GM12878 (cell line): ENCODE data around the gene PCK2. TPM values are rescaled to one million over a fixed set of nuclear protein-coding genes. Genes with fewer than 3 reads are reported as not detected.

Experiments
- ATAC-seq: fragments of 200-7000 bp; cut with Tn5 transposase; 3 replicates; pipeline ENCODE4 v1.9.1; 2020; ENCODE audit warnings: mild to moderate bottlenecking, moderate library complexity
- BruUV-seq: library from RNA; stranded (reverse); fragments of 400-500 nt; replicated peaks from 2 replicates; lab custom pipeline; 2021; lab: Mats Ljungman, UMichigan
- CTCF ChIA-PET: fragments of 300-600 bp; sonication (Branson Sonifier 250); formaldehyde crosslinking; extraction: SDS; loops from one replicate; lab custom pipeline; 2021; ENCODE audit warnings: inconsistent platforms; lab: Yijun Ruan, JAX
- POLR2A ChIA-PET: fragments of 350-600 bp; formaldehyde crosslinking; extraction: SDS; loops from one replicate; lab custom pipeline; 2021; ENCODE audit warnings: inconsistent platforms; lab: Charles Lee
- RAD21 ChIA-PET: fragments of 300-600 bp; sonication (Branson Sonifier 250); formaldehyde crosslinking; loops from one replicate; lab custom pipeline; 2023; ENCODE audit warnings: antibody characterized with exemption; ENCODE audit not compliant: unreplicated experiment; lab: Charles Lee
- SMC1A ChIA-PET: fragments of 300-600 bp; sonication (Branson Sonifier 250); formaldehyde crosslinking; loops from one replicate; lab custom pipeline; 2023; ENCODE audit not compliant: unreplicated experiment, uncharacterized antibody; lab: Charles Lee
- DNase-seq: peaks from one replicate; pipeline ENCODE4 v3.0.0-alpha.2; 2011; ENCODE audit warnings: low read depth, low spot score
- FAIRE-seq: peaks from 3 replicates; lab custom pipeline; 2011; peaks lifted over from hg19 to GRCh38; lab: Jason Lieb, UNC
- H2AFZ ChIP-seq: 2 replicates; pipeline ENCODE4 v1.6.0; 2011; ENCODE audit warnings: low read depth, low read length, control low read depth; ENCODE audit not compliant: control insufficient read depth
- H3K27ac ChIP-seq: 2 replicates; pipeline ENCODE4 v1.5.1; 2011; ENCODE audit warnings: control low read depth; ENCODE audit not compliant: control insufficient read depth, insufficient read depth
- H3K27me3 ChIP-seq, 2 experiments: replicated peaks in 1 of 2; 2 replicates each; pipeline versions ENCODE4 v1.6.0 to v1.6.1; 2011; ENCODE audit warnings: low read length in 1 of 2; ENCODE audit not compliant: control insufficient read depth in 2 of 2, insufficient read depth in 2 of 2
- H3K36me3 ChIP-seq, 2 experiments: 2 replicates each; pipeline ENCODE4 v1.5.1; 2011; ENCODE audit warnings: low read length in 1 of 2; ENCODE audit not compliant: control insufficient read depth in 2 of 2, insufficient read depth in 2 of 2
- H3K4me1 ChIP-seq: 2 replicates; pipeline ENCODE4 v1.6.1; 2011; ENCODE audit warnings: mild to moderate bottlenecking, low read length, moderate library complexity, mixed read lengths; ENCODE audit not compliant: control insufficient read depth, insufficient read depth
- H3K4me2 ChIP-seq: 2 replicates; pipeline ENCODE4 v1.6.0; 2011; ENCODE audit warnings: control low read depth; ENCODE audit not compliant: control insufficient read depth, insufficient read depth
- H3K4me3 ChIP-seq: fragments of 200-600 bp; sonication (generic); 2 replicates; pipeline ENCODE4 v1.5.1; 2016
- H3K79me2 ChIP-seq: 2 replicates; pipeline ENCODE4 v1.6.0; 2011; ENCODE audit warnings: low read length; ENCODE audit not compliant: control insufficient read depth, insufficient read depth
- H3K9ac ChIP-seq: 2 replicates; pipeline ENCODE4 v1.8.0; 2011; ENCODE audit warnings: low read length, control low read depth, mixed read lengths; ENCODE audit not compliant: control insufficient read depth, insufficient read depth
- H3K9me3 ChIP-seq: replicated peaks from 3 replicates; pipeline ENCODE4 v1.5.1; 2011; ENCODE audit warnings: mild to moderate bottlenecking, low read length; ENCODE audit not compliant: control insufficient read depth, insufficient read depth
- H4K20me1 ChIP-seq: 2 replicates; pipeline ENCODE4 v1.6.0; 2011; ENCODE audit not compliant: control insufficient read depth, insufficient read depth
- ASH2L ChIP-seq: fragments of 300-600, 200-600 bp; sonication (generic); IDR thresholded peaks from 2 replicates; pipeline ENCODE4 v1.6.1; 2017; ENCODE audit warnings: low read depth, mild to moderate bottlenecking, borderline replicate concordance
- NFIC ChIP-seq: IDR thresholded peaks from 2 replicates; pipeline ENCODE4 v1.6.1; 2012; ENCODE audit warnings: low read depth, mild to moderate bottlenecking, inconsistent platforms, low read length, moderate library complexity
- NKRF ChIP-seq: fragments of 450-650 bp; conservative IDR thresholded peaks from 2 replicates; pipeline ENCODE4 v1.6.1; 2017; ENCODE audit warnings: mild to moderate bottlenecking, moderate library complexity
- NR2C1 ChIP-seq: fragments of 450-650 bp; IDR thresholded peaks from 2 replicates; pipeline ENCODE4 v1.6.1; 2017; ENCODE audit warnings: antibody characterized with exemption, mild to moderate bottlenecking, moderate library complexity
- SMAD1 ChIP-seq: fragments of 450-650 bp; IDR thresholded peaks from 2 replicates; pipeline ENCODE4 v1.6.1; 2018; ENCODE audit warnings: mild to moderate bottlenecking, low read depth; ENCODE audit not compliant: partially characterized antibody
- STAT3 ChIP-seq: IDR thresholded peaks from 2 replicates; pipeline ENCODE4 v1.6.1; 2011; ENCODE audit warnings: low read depth, low read length, improper control_type of control experiment
- WGBS: methylation state at CpG from one replicate; pipeline ENCODE4 v1.1.6; 2016; ENCODE audit warnings: low lambda C conversion rate; ENCODE audit not compliant: insufficient replicate concordance, insufficient coverage; ENCODE audit errors: missing lambda C conversion rate; 5-methylcytosine and 5-hydroxymethylcytosine counted together
- in situ Hi-C: fragments of 300-500 bp; cut with MboI; formaldehyde crosslinking; loops from 9 replicates; pipeline ENCODE4 v1.14.3; 2018; ENCODE audit warnings: mixed read lengths
- intact Hi-C: fragments of 100-400 bp; cut with micrococcal nuclease; formaldehyde crosslinking; loops from one replicate; pipeline ENCODE4 v1.14.2; 2022; ENCODE audit not compliant: unreplicated experiment
- polyA plus RNA-seq, 11 experiments: library from polyadenylated mRNA; depleted of rRNA in 4 of 11; unstranded in 6 of 11; stranded (reverse) in 5 of 11; fragments of >200 nt; fragmentation: Nextera tagmentation in 4 of 11; fragmentation: Illumina TruSeq in 1 of 11; extraction: Ambion mirVana in 4 of 11; extraction: Trizol in 1 of 11; gene quantifications; 1 replicate in 1 of 11; 2 replicates in 10 of 11; pipeline versions ENCODE4 v1.2.1 to v1.2.3, GENCODE V29; 2011 to 2016; ENCODE audit warnings: inconsistent platforms in 2 of 11, missing spikeins in 2 of 11, low read depth in 1 of 11
- total RNA-seq, 4 experiments: library from RNA; depleted of rRNA in 3 of 4; stranded (reverse); fragments of >200 nt in 3 of 4; fragmentation: Illumina TruSeq in 1 of 4; extraction: Trizol in 1 of 4; gene quantifications; 2 replicates each; pipeline versions ENCODE4 v1.2.1 to v1.2.3, GENCODE V29; 2013 to 2021
- TF ChIP-seq, protein P1 (sequence below): fragments of 450-650 bp; formaldehyde crosslinking; IDR thresholded peaks from 2 replicates; pipeline ENCODE4 v1.4.0; 2022; ENCODE audit warnings: mild to moderate bottlenecking, moderate library complexity
- TF ChIP-seq, protein P2 (sequence below): fragments of 450-650 bp; IDR thresholded peaks from 2 replicates; pipeline ENCODE4 v1.6.1; 2017; ENCODE audit warnings: mild to moderate bottlenecking

PCK2 gene
- total and polyA plus RNA-seq, 10 of the 15 experiments (the other 5 are each of a cell fraction or from before 2014, with no cell fraction given): 6.6 to 110 (median 44.6) TPM

DNA sequence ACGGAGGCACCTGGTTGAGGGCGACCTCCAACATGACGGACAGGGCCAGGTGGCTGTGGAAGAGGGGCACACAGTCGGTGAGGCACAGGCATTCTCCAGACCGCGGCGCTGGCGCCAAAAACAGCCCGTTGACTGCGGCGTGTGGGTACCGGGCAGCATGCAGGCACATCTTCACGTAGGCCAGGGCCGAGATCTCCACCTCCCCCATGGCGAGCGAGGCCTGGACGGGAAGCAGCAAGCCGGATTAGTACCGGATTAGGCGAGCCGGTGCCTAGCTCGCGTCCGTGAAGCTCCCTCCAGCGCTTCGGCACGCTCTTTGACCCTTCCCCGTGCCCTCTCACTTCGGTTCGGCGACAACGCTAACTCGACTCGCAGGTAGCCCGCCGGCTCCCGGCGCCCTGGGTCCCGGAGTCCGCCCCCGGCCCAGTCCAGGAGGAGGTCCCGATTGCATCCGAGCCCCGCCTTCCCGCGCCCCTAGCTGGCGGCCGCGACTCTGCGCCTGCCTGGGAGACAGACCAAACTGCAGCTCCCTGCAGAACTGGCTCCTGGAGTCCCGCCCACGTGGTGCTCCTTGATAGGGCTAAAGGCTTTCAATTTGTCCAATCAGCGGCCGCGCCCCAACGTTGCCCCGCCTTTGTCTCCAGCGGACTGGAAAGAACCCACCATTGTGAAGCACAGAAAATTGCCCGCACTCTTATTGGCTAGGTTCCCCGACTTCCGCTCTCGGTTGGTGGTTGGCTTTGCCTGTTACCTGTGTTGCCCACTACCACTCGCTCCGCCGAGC lies 47.2 kb downstream of the PCK2 start, which contains the start of gene EMC9:
EMC9 (minus strand) TSS at position 495 of the 784 bp plus-strand sequence; CDS start at position 208, 287 bp downstream.
- DNase-seq (peak; percentile 97), ATAC-seq (peak; percentile 92), FAIRE-seq (peak; percentile 35)
- ChIA-PET RAD21 (interaction anchor here (0.6 to 6.8 kb wide), 8 partner anchors 19 to 764 kb away, joined by 3 to 69 read pairs (median 6); partner anchors contain the start of genes DCAF11, IRF9, MDP1 and NRL), SMC1A (interaction anchor here (0.6 to 2.2 kb wide), 7 partner anchors 19 to 56 kb away, joined by 3 to 8 read pairs (median 3); partner anchors contain the start of gene IRF9), POLR2A (interaction anchor here (0.7 to 11.6 kb wide), 11 partner anchors 9 to 130 kb away, joined by 3 to 276 read pairs (median 3); partner anchors contain the start of genes DCAF11, IRF9, NRL and PCK2), CTCF (interaction anchor here (0.7 to 1.7 kb wide), 7 partner anchors 20 to 582 kb away, joined by 4 to 13 read pairs (median 6); partner anchors contain the start of genes DCAF11, IRF9, NRL and TINF2)
- Histone ChIP-seq H3K4me3 (peak within 1 kb of the TSS; percentile 94), H3K36me3 (peaks cover 12 to 33% of the 10 kb centered on the region in 2 experiments), H3K27me3 (no peaks in the 10 kb centered on the region), H3K79me2 (peaks cover 79% of the 10 kb centered on the region), H3K4me2 (peak within 1 kb of the TSS; percentile 96), H4K20me1 (no peaks in the 10 kb centered on the region), H2AFZ (peak within 1 kb of the TSS; percentile 62), H3K4me1 (peaks cover 40% of the 10 kb centered on the region), H3K27ac (peak within 1 kb of the TSS; percentile 93), H3K9ac (peak within 1 kb of the TSS; percentile 94), H3K9me3 (no peaks in the 10 kb centered on the region)
- intact Hi-C loops (loop anchor here (1.0 kb wide), 1 partner anchor 27 kb away; the partner anchor contains the start of genes DCAF11 and NRL), in situ Hi-C loops (no loop called here)
- WGBS: under 1% methylated on average over 63 of the region's 65 CpGs
- no TSS peak for BruUV-seq
- no peak for TF ChIP-seq NFIC
- TF ChIP-seq NR2C1: no peak; the same call in 1 of the 2 replicates
- no peak for TF ChIP-seq ASH2L
- TF ChIP-seq NKRF: peak; percentile 82
- TF ChIP-seq STAT3: no peak
- TF ChIP-seq, protein P1, sequence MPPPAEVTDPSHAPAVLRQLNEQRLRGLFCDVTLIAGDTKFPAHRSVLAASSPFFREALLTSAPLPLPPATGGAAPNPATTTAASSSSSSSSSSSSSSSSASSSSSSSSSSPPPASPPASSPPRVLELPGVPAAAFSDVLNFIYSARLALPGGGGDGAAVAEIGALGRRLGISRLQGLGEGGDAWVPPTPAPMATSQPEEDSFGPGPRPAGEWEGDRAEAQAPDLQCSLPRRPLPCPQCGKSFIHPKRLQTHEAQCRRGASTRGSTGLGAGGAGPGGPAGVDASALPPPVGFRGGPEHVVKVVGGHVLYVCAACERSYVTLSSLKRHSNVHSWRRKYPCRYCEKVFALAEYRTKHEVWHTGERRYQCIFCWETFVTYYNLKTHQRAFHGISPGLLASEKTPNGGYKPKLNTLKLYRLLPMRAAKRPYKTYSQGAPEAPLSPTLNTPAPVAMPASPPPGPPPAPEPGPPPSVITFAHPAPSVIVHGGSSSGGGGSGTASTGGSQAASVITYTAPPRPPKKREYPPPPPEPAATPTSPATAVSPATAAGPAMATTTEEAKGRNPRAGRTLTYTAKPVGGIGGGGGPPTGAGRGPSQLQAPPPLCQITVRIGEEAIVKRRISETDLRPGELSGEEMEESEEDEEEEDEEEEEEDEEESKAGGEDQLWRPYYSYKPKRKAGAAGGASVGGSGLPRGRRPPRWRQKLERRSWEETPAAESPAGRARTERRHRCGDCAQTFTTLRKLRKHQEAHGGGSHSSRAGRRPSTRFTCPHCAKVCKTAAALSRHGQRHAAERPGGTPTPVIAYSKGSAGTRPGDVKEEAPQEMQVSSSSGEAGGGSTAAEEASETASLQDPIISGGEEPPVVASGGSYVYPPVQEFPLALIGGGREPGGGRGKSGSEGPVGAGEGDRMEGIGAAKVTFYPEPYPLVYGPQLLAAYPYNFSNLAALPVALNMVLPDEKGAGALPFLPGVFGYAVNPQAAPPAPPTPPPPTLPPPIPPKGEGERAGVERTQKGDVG (CRISPR knock-in tag): no peak
- TF ChIP-seq, protein P2, sequence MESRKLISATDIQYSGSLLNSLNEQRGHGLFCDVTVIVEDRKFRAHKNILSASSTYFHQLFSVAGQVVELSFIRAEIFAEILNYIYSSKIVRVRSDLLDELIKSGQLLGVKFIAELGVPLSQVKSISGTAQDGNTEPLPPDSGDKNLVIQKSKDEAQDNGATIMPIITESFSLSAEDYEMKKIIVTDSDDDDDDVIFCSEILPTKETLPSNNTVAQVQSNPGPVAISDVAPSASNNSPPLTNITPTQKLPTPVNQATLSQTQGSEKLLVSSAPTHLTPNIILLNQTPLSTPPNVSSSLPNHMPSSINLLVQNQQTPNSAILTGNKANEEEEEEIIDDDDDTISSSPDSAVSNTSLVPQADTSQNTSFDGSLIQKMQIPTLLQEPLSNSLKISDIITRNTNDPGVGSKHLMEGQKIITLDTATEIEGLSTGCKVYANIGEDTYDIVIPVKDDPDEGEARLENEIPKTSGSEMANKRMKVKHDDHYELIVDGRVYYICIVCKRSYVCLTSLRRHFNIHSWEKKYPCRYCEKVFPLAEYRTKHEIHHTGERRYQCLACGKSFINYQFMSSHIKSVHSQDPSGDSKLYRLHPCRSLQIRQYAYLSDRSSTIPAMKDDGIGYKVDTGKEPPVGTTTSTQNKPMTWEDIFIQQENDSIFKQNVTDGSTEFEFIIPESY: no peak
- no peak for TF ChIP-seq SMAD1
